C4-2B (cell line): Measurements from ENCODE around the gene CPA3.

Experiments used
- H3K27ac ChIP-seq: fragments of 450-650 bp; 2 replicates; pipeline ENCODE4 v1.5.1; 2017
- ZFX ChIP-seq: fragments of 450-650 bp; IDR thresholded peaks from 2 replicates; pipeline ENCODE4 v1.6.1; 2017
- TF ChIP-seq, protein P1 (sequence below): fragments of 450-650 bp; conservative IDR thresholded peaks from 2 replicates; pipeline ENCODE4 v1.5.1; 2017; ENCODE audit warnings: mild to moderate bottlenecking

CPA3 gene

DNA sequence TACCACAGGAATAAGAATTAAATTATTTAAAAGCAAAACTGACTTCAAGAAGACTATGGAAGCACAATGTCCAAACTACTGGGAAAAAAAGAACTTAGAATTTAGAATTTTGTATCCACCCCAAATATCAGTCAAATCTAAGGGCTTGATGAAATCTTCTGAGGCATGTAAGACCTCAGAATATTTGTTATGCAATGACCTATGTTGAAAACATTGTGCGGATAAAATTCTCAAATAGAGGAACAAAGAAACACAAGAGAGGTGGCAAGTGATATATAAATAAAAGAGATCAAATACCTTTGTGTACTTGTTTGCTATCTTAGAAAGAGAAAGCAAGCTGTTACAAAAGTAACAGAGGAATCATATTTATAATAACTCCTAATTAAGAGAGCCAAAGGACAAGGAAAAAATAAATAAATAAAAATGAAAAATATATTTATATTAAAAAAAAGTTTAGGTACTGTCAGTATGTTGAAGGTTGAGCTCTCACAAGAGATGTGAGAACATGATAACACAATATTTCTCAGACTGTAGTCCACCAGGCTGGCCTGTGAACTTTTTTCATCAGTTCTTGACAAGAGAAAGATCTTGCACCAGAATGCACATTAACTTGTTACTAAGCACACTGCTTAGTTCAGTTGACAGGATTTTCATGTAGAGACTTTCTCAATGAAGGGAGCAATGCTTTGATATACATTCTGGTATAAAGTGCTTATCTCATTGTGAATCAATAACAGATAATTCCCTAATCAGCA lies 50.0 kb downstream of the CPA3 start:
- no peak for TF ChIP-seq ZFX
- TF ChIP-seq, protein P1, sequence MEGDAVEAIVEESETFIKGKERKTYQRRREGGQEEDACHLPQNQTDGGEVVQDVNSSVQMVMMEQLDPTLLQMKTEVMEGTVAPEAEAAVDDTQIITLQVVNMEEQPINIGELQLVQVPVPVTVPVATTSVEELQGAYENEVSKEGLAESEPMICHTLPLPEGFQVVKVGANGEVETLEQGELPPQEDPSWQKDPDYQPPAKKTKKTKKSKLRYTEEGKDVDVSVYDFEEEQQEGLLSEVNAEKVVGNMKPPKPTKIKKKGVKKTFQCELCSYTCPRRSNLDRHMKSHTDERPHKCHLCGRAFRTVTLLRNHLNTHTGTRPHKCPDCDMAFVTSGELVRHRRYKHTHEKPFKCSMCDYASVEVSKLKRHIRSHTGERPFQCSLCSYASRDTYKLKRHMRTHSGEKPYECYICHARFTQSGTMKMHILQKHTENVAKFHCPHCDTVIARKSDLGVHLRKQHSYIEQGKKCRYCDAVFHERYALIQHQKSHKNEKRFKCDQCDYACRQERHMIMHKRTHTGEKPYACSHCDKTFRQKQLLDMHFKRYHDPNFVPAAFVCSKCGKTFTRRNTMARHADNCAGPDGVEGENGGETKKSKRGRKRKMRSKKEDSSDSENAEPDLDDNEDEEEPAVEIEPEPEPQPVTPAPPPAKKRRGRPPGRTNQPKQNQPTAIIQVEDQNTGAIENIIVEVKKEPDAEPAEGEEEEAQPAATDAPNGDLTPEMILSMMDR: no peak
- no peak overlapping the region for H3K27ac ChIP-seq

DNA sequence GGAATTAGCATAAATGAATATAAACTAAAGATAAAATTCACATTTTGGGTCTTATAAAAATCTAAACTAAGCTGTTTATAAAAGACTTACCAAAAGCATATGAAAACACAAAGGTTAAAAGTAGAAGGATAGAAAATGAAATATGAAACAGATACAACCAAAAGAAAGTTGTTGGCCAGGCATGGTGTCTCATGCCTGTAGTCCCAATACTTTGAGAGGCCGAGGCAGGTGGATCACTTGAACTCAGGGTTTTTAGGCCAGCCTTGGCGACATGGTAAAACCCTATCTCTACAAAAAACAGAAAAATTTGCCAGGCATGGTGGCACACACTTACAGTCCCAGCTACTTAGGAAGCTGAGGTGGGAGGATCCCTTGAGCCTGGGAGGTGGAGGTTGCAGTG lies 51.0 kb downstream of the CPA3 start:
- TF ChIP-seq ZFX: no peak
- TF ChIP-seq, protein P1: no peak

DNA sequence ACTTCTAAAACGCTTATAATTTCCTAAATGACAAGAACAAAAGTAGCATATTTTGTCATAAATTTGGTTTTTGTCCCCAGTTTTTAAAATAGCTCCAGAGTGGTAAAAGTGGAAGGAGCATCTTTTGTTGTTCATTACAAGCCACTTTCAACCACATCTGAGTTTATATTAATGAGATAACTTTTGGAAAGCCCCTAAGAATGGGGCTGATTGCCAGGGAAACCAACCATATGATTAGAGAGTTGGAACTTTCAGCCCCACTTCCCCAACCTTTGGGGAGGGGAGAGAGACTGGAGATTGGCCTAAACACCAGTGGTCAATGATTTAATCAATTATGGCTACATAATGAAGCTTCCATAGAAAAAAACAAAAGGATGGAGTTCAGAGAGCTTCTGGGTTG lies 57.4 kb downstream of the CPA3 start:
- TF ChIP-seq ZFX: no peak
- TF ChIP-seq, protein P1: no peak
- H3K27ac ChIP-seq: no peak overlapping the region

More for the DNA sequence above, 51.0 kb downstream of the CPA3 start:
- no peak overlapping the region for H3K27ac ChIP-seq

DNA sequence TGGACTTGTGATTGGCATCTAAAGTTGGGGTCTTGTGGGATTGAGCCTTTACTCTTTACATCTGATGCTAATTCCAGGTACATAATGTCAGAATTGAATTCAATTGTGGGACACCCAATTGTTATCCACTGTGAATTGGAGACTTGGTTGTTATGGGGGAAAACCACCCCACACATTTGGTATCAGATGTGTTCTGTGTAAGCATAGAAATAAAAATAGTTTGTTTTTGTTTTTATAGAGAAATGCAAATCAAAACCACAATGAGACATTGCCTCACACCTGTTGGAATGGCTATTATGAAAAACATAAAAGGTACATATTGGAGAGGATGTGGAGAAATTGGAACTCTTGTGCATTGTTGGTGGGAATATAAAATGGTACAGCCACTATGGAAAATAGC lies 58.5 kb downstream of the CPA3 start:
- TF ChIP-seq ZFX: no peak
- TF ChIP-seq, protein P1: no peak
- no peak overlapping the region for H3K27ac ChIP-seq

DNA sequence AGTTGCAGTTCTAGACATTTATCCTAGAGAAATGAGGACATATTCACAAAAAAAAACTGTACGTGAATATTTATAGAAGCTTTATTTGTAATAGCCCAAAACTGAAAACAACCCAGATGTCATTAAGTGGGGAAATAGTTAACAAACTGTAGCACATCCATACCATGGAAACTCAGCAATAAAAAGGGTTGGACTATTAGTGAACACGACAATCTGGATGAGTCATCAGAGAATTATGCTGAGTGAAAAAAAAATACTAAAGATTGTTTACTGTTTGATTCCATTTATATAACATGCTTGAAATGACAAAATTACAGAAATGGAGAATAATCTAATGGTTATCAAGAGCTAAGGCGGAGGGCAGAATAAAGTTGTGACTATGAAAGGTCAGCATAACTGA lies 59.5 kb downstream of the CPA3 start:
- TF ChIP-seq ZFX: no peak
- TF ChIP-seq, protein P1: no peak
- H3K27ac ChIP-seq: no peak overlapping the region

DNA sequence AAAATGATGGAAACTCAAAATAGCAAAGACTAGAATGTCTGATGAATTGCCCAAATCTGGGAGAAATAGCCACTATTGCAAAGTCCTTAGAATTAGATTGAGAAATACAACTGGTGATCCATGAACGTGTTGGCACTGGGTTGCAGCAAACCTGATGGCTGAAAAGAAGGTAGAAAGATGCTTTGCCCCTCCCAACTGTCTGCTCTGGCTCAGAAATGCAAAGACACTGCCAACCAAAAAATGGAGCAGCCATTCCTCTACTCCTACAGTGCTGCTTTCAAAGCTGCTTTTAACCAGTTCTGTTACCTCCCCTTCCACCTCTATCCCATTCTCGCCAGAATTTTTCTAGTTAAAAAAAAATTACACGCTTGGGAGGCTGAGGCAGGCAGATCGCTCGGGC lies 60.7 kb downstream of the CPA3 start:
- TF ChIP-seq ZFX: no peak
- TF ChIP-seq, protein P1: no peak
- no peak overlapping the region for H3K27ac ChIP-seq

DNA sequence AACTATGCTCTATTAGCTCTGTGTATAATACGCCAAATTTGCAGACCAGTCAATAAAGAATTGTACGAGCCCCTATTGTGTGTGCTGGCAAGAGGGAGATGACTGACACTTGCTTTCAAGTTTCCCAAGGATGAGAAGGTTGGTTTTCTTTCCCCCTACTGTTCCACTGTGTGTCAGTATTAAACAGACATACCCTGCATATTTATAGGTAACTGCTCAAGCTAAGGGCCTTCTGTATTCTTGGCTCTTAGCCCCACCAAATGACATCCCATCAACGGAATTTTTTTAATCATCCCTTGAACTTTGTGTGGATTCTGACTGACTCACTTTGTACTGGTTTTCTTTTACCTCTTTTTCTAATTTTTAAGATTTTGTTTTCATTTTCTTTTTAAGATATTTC lies 65.7 kb downstream of the CPA3 start:
- TF ChIP-seq ZFX: no peak
- TF ChIP-seq, protein P1: no peak
- H3K27ac ChIP-seq: no peak overlapping the region
